Measurements from ENCODE around the gene CA5A. TPM values are rescaled to one million over a fixed set of nuclear protein-coding genes. Genes with fewer than 3 reads are reported as not detected.
A peak's percentile ranks its signal among the peaks of the same experiment; 100 is the strongest.
"Not testable (repeated sequence)": the region's sequence is repeated elsewhere in the genome, so short reads cannot be mapped to it uniquely, and the experiment has no call there.

The CA5A gene
- total RNA-seq, 6 experiments from 2014 or later: not detected

GRCh38 chr16:87897521-87898505, 38.5 kb downstream of the CA5A start:
- Mint-ChIP-seq H3K36me3 (ENCODE audit: low read depth) (no peaks in the 10 kb centered on the region), H3K27me3 (ENCODE audit: insufficient read depth) (peaks cover 2% of the 10 kb centered on the region; the same call in 1 of the 2 replicates), H3K9me3 (no peaks in the 10 kb centered on the region), H3K27ac (no peak overlapping the region), H3K4me3 (no peak overlapping the region), H3K4me1 (ENCODE audit: low read depth) (peaks cover 39% of the 10 kb centered on the region)
- TF ChIP-seq CTCF (IDR thresholded peaks at IDR 0.05): no peak
- DNase-seq: no peak

GRCh38 chr16:87896924-87897520, 39.3 kb downstream of the CA5A start:
- DNase-seq; H3K36me3 Mint-ChIP-seq (ENCODE audit: low read depth); H3K27me3 Mint-ChIP-seq (ENCODE audit: insufficient read depth); H3K4me3 Mint-ChIP-seq; H3K9me3 Mint-ChIP-seq: not testable (repeated sequence)
- Mint-ChIP-seq H3K4me1 (ENCODE audit: low read depth) (peaks cover 39% of the 10 kb centered on the region), H3K27ac (peak overlapping the region; percentile 87; the same call in 1 of the 2 replicates)

GRCh38 chr16:87896176-87896890, 40.0 kb downstream of the CA5A start:
- H3K4me3 Mint-ChIP-seq; H3K9me3 Mint-ChIP-seq; H3K27me3 Mint-ChIP-seq (ENCODE audit: insufficient read depth); H3K36me3 Mint-ChIP-seq (ENCODE audit: low read depth): not testable (repeated sequence)
- Mint-ChIP-seq H3K4me1 (ENCODE audit: low read depth) (peaks cover 39% of the 10 kb centered on the region), H3K27ac (peak overlapping the region; percentile 87)
- peak; percentile 57 for DNase-seq

- peaks cover 39% of the 10 kb centered on the region for H3K4me1 Mint-ChIP-seq (ENCODE audit: low read depth)
- peak overlapping the region; percentile 87 for H3K27ac Mint-ChIP-seq
- no peak for TF ChIP-seq CTCF (IDR thresholded peaks at IDR 0.05)
- H3K36me3 Mint-ChIP-seq (ENCODE audit: low read depth): no peaks in the 10 kb centered on the region
- peaks cover 2% of the 10 kb centered on the region; the same call in 1 of the 2 replicates for H3K27me3 Mint-ChIP-seq (ENCODE audit: insufficient read depth)
- peak overlapping the region; percentile 41; the same call in 1 of the 2 replicates for H3K4me3 Mint-ChIP-seq
- DNase-seq: peak; percentile 81
- no peaks in the 10 kb centered on the region for H3K9me3 Mint-ChIP-seq
Observed at GRCh38 chr16:87895641-87896141, 40.6 kb downstream of the CA5A start.

GRCh38 chr16:87894005-87894404, 42.3 kb downstream of the CA5A start:
- not testable (repeated sequence) for DNase-seq

GRCh38 chr16:87891764-87892163, 44.6 kb downstream of the CA5A start:
- Mint-ChIP-seq H3K27me3 (ENCODE audit: insufficient read depth) (no peaks in the 10 kb centered on the region), H3K36me3 (ENCODE audit: low read depth) (no peaks in the 10 kb centered on the region), H3K4me3 (no peak overlapping the region), H3K4me1 (ENCODE audit: low read depth) (peaks cover 27% of the 10 kb centered on the region), H3K27ac (no peak overlapping the region), H3K9me3 (no peaks in the 10 kb centered on the region; the same call in 1 of the 2 replicates)
- no peak for TF ChIP-seq CTCF (IDR thresholded peaks at IDR 0.05)
- DNase-seq: no peak

More at GRCh38 chr16:87894005-87894404, 42.3 kb downstream of the CA5A start:
- not testable (repeated sequence) for H3K27me3 Mint-ChIP-seq (ENCODE audit: insufficient read depth); H3K4me3 Mint-ChIP-seq; H3K36me3 Mint-ChIP-seq (ENCODE audit: low read depth); H3K9me3 Mint-ChIP-seq
- peaks cover 39% of the 10 kb centered on the region for H3K4me1 Mint-ChIP-seq (ENCODE audit: low read depth)
- peak overlapping the region; percentile 72 for H3K27ac Mint-ChIP-seq

GRCh38 chr16:87889762-87890161, 46.6 kb downstream of the CA5A start:
- H3K27me3 Mint-ChIP-seq (ENCODE audit: insufficient read depth); DNase-seq; H3K4me3 Mint-ChIP-seq; H3K9me3 Mint-ChIP-seq; H3K27ac Mint-ChIP-seq; H3K36me3 Mint-ChIP-seq (ENCODE audit: low read depth): not testable (repeated sequence)
- peaks cover 12% of the 10 kb centered on the region for H3K4me1 Mint-ChIP-seq (ENCODE audit: low read depth)

GRCh38 chr16:87888346-87888745, 48.0 kb downstream of the CA5A start:
- not testable (repeated sequence) for H3K9me3 Mint-ChIP-seq; H3K27me3 Mint-ChIP-seq (ENCODE audit: insufficient read depth); H3K4me3 Mint-ChIP-seq; DNase-seq; H3K36me3 Mint-ChIP-seq (ENCODE audit: low read depth); H3K27ac Mint-ChIP-seq; H3K4me1 Mint-ChIP-seq (ENCODE audit: low read depth)

- not testable (repeated sequence) for H3K36me3 Mint-ChIP-seq (ENCODE audit: low read depth); H3K27ac Mint-ChIP-seq; H3K4me3 Mint-ChIP-seq; H3K9me3 Mint-ChIP-seq; DNase-seq; H3K4me1 Mint-ChIP-seq (ENCODE audit: low read depth); H3K27me3 Mint-ChIP-seq (ENCODE audit: insufficient read depth)
Observed at GRCh38 chr16:87887931-87888330, 48.4 kb downstream of the CA5A start.

- not testable (repeated sequence) for H3K27ac Mint-ChIP-seq; DNase-seq; H3K4me1 Mint-ChIP-seq (ENCODE audit: low read depth); H3K9me3 Mint-ChIP-seq; H3K36me3 Mint-ChIP-seq (ENCODE audit: low read depth); H3K4me3 Mint-ChIP-seq
- peaks cover 14% of the 10 kb centered on the region for H3K27me3 Mint-ChIP-seq (ENCODE audit: insufficient read depth)
Observed at GRCh38 chr16:87885371-87885967, 50.9 kb downstream of the CA5A start.

All from HFFc6 (cell line).